ENCODE measurements around the gene PLXNB2.

Gene PLXNB2

DNA sequence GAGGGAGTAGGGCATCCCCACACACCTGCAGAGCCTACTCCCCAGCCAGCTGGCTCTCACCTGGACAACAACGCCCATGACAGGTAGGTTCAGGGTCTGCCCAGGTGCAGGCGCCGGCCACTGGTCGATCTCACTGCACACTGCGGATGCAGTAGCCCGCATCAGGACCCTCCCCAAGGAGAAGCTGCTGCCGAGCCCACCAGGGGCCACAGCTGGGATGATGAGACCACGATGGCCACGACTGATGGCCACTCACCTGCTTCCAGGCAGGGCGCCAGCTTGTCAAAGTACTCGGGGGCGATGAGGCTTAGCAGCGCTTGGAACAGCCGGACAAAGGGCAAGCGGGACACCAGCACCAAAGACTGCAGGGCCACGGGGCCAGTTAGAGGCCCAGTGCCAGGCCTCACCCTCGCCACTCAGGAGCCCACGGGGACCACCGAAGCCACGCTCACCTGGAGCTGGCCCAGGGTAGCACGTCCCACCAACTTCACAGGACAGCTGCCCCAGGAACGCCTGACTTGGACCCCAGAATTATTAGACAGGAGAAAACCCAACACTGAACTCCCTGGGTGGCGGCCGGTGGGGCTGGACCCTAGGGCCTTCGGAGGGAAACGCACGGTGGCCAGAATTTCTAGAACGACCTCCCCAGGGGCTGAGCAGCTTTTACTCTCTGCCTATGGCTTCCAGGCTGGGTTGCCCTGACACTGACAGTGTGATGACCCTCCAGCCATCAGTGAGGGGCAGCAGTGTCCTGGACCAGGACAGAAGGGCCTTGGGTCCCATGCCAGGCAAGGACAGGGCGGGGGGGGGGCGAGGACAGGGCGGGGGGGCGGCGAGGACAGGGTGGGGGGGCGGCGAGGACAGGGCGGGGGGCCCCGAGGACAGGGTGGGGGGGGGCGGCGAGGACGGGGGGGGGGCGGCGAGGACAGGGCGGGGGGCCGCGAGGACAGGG lies 8.9 kb upstream of the PLXNB2 start:
- no peaks in the 10 kb centered on the region for H3K79me2 ChIP-seq (ENCODE audit: control insufficient read depth, insufficient read depth, low read length, unreplicated experiment)
- no peaks in the 10 kb centered on the region for H3K36me3 ChIP-seq (ENCODE audit: insufficient read depth, low read length)
- no peaks in the 10 kb centered on the region for H3K27me3 ChIP-seq (ENCODE audit: insufficient read depth, low read length)
- no peak overlapping the region for H2AFZ ChIP-seq (ENCODE audit: low read length, unreplicated experiment)
- H3K4me3 ChIP-seq (ENCODE audit: low read depth, low read length) = no peak overlapping the region
- no peak overlapping the region for H3K27ac ChIP-seq (ENCODE audit: low read depth, low read length)
- H3K4me1 ChIP-seq (ENCODE audit: control insufficient read depth, insufficient read depth, low read length, unreplicated experiment) = no peaks in the 10 kb centered on the region

GRCh38 chr22:50315289-50316113 lies 8.1 kb upstream of the PLXNB2 start:
- no peaks in the 10 kb centered on the region for H3K79me2 ChIP-seq (ENCODE audit: control insufficient read depth, insufficient read depth, low read length, unreplicated experiment)
- no peaks in the 10 kb centered on the region for H3K4me1 ChIP-seq (ENCODE audit: control insufficient read depth, insufficient read depth, low read length, unreplicated experiment)
- H2AFZ ChIP-seq (ENCODE audit: low read length, unreplicated experiment) = no peak overlapping the region
- no peak overlapping the region for H3K4me3 ChIP-seq (ENCODE audit: low read depth, low read length)
- no peaks in the 10 kb centered on the region for H3K36me3 ChIP-seq (ENCODE audit: insufficient read depth, low read length)
- no peak overlapping the region for H3K27ac ChIP-seq (ENCODE audit: low read depth, low read length)
- no peaks in the 10 kb centered on the region for H3K27me3 ChIP-seq (ENCODE audit: insufficient read depth, low read length)

GRCh38 chr22:50314455-50315288 lies 7.2 kb upstream of the PLXNB2 start:
- Histone ChIP-seq H2AFZ (ENCODE audit: low read length, unreplicated experiment) (no peak overlapping the region), H3K27me3 (ENCODE audit: insufficient read depth, low read length) (no peaks in the 10 kb centered on the region), H3K4me3 (ENCODE audit: low read depth, low read length) (no peak overlapping the region), H3K27ac (ENCODE audit: low read depth, low read length) (no peak overlapping the region), H3K4me1 (ENCODE audit: control insufficient read depth, insufficient read depth, low read length, unreplicated experiment) (no peaks in the 10 kb centered on the region), H3K79me2 (ENCODE audit: control insufficient read depth, insufficient read depth, low read length, unreplicated experiment) (no peaks in the 10 kb centered on the region), H3K36me3 (ENCODE audit: insufficient read depth, low read length) (no peaks in the 10 kb centered on the region)

GRCh38 chr22:50314081-50314454 lies 6.6 kb upstream of the PLXNB2 start:
- no peaks in the 10 kb centered on the region for H3K4me1 ChIP-seq (ENCODE audit: control insufficient read depth, insufficient read depth, low read length, unreplicated experiment)
- no peak overlapping the region for H2AFZ ChIP-seq (ENCODE audit: low read length, unreplicated experiment)
- H3K4me3 ChIP-seq (ENCODE audit: low read depth, low read length) = no peak overlapping the region
- H3K36me3 ChIP-seq (ENCODE audit: insufficient read depth, low read length) = no peaks in the 10 kb centered on the region
- H3K27me3 ChIP-seq (ENCODE audit: insufficient read depth, low read length) = no peaks in the 10 kb centered on the region
- no peaks in the 10 kb centered on the region for H3K79me2 ChIP-seq (ENCODE audit: control insufficient read depth, insufficient read depth, low read length, unreplicated experiment)
- no peak overlapping the region for H3K27ac ChIP-seq (ENCODE audit: low read depth, low read length)

DNA sequence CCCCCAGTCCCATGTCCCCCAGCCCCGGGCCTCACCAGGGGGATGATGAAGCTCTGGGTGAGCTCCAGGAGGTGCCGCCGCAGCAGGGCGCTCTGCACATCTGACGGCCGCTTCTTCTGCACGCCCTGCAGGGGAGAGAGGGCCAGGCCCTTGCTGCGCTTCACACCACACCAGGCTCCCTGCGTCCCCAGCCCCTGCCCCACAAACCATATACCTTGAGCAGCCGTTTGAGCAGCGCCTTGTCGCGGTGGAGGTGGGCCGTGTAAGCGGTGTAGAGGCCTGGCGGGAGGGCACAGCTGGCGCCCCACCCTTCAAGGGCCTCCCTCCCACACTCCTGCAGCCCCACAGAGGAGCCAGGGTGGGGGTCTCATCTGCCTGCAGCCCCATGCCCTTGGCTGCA lies 6.2 kb upstream of the PLXNB2 start:
- Histone ChIP-seq H3K4me3 (ENCODE audit: low read depth, low read length) (no peak overlapping the region), H3K27ac (ENCODE audit: low read depth, low read length) (no peak overlapping the region)

GRCh38 chr22:50313021-50313420 lies 5.6 kb upstream of the PLXNB2 start:
- Histone ChIP-seq H3K79me2 (ENCODE audit: control insufficient read depth, insufficient read depth, low read length, unreplicated experiment) (no peaks in the 10 kb centered on the region), H3K4me1 (ENCODE audit: control insufficient read depth, insufficient read depth, low read length, unreplicated experiment) (peaks cover 10% of the 10 kb centered on the region), H3K4me3 (ENCODE audit: low read depth, low read length) (no peak overlapping the region)

More for the DNA sequence above, 6.2 kb upstream of the PLXNB2 start:
- peaks cover 4% of the 10 kb centered on the region for H3K4me1 ChIP-seq (ENCODE audit: control insufficient read depth, insufficient read depth, low read length, unreplicated experiment)
- no peak overlapping the region for H2AFZ ChIP-seq (ENCODE audit: low read length, unreplicated experiment)
- no peaks in the 10 kb centered on the region for H3K36me3 ChIP-seq (ENCODE audit: insufficient read depth, low read length)
- no peaks in the 10 kb centered on the region for H3K27me3 ChIP-seq (ENCODE audit: insufficient read depth, low read length)
- no peaks in the 10 kb centered on the region for H3K79me2 ChIP-seq (ENCODE audit: control insufficient read depth, insufficient read depth, low read length, unreplicated experiment)

DNA sequence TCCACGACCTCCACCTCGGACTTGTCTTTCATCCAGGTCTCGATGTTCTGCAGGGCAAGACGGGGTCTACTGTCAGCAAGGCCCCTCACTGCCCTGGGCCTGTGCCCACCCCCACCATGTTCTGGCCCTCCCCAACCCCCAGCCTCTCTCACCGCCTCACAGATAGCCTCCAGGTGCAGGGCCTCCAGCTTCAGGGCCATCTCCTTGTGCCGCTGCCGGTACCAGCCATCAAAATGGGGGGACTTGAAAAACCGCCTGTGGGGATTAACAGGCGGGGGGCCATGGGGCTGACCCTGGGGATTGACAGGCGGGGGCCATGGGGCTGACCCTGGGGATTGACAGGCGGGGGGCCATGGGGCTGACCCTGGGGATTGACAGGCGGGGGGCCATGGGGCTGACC lies 4.9 kb upstream of the PLXNB2 start:
- Histone ChIP-seq H3K27ac (ENCODE audit: low read depth, low read length) (no peak overlapping the region), H3K27me3 (ENCODE audit: insufficient read depth, low read length) (no peaks in the 10 kb centered on the region), H3K79me2 (ENCODE audit: control insufficient read depth, insufficient read depth, low read length, unreplicated experiment) (no peaks in the 10 kb centered on the region), H2AFZ (ENCODE audit: low read length, unreplicated experiment) (no peak overlapping the region), H3K4me1 (ENCODE audit: control insufficient read depth, insufficient read depth, low read length, unreplicated experiment) (peaks cover 13% of the 10 kb centered on the region), H3K4me3 (ENCODE audit: low read depth, low read length) (no peak overlapping the region), H3K36me3 (ENCODE audit: insufficient read depth, low read length) (no peaks in the 10 kb centered on the region)

More at GRCh38 chr22:50313021-50313420, 5.6 kb upstream of the PLXNB2 start:
- no peak overlapping the region for H3K27ac ChIP-seq (ENCODE audit: low read depth, low read length)
- H3K36me3 ChIP-seq (ENCODE audit: insufficient read depth, low read length) = no peaks in the 10 kb centered on the region
- no peak overlapping the region for H2AFZ ChIP-seq (ENCODE audit: low read length, unreplicated experiment)
- H3K27me3 ChIP-seq (ENCODE audit: insufficient read depth, low read length) = no peaks in the 10 kb centered on the region

DNA sequence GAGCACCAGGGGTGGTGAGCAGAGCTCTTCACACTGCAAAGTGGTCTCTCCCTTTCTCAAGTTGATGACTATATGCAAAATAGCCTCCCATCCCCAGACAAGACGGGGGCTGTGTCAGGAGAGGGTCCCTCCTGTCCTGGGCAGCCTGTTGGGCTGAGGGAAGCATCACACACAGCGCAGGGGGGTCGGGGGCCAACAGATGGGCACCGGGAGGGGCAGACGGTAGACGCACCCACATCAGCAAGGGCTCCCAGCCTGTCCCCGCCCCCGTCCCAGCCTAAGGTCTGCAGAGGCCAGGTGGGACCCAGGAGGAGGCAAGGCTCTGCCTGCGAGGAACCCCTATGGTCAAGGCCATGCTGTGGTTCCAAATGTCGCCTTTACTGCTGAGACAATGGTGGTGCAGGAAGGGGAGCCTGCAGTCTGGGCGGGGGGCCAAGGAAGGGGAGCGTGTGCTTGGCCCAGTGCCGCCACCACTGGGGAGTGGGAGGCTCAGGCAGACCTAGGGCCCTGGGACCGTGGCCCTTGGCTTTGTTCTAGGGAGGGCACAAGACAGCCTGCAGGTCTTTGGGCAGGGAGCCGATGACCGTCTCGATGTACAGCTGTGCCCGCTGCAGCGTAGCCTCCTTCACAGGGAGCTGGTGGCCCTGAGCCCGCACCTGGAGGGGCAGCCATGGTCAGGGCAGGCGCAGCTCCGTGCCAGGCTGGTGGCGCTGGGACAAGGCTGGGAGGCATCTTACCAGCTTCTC lies 4.3 kb upstream of the PLXNB2 start:
- H2AFZ ChIP-seq (ENCODE audit: low read length, unreplicated experiment) = no peak overlapping the region
- no peaks in the 10 kb centered on the region for H3K27me3 ChIP-seq (ENCODE audit: insufficient read depth, low read length)
- H3K27ac ChIP-seq (ENCODE audit: low read depth, low read length) = no peak overlapping the region
- H3K79me2 ChIP-seq (ENCODE audit: control insufficient read depth, insufficient read depth, low read length, unreplicated experiment) = peaks cover under 1% of the 10 kb centered on the region
- H3K4me1 ChIP-seq (ENCODE audit: control insufficient read depth, insufficient read depth, low read length, unreplicated experiment) = peaks cover 13% of the 10 kb centered on the region
- no peak overlapping the region for H3K4me3 ChIP-seq (ENCODE audit: low read depth, low read length)
- no peaks in the 10 kb centered on the region for H3K36me3 ChIP-seq (ENCODE audit: insufficient read depth, low read length)

GRCh38 chr22:50310949-50311444 lies 3.6 kb upstream of the PLXNB2 start:
- Histone ChIP-seq H3K4me1 (ENCODE audit: control insufficient read depth, insufficient read depth, low read length, unreplicated experiment) (peaks cover 13% of the 10 kb centered on the region), H3K79me2 (ENCODE audit: control insufficient read depth, insufficient read depth, low read length, unreplicated experiment) (peaks cover 7% of the 10 kb centered on the region), H3K4me3 (ENCODE audit: low read depth, low read length) (no peak overlapping the region)

More at GRCh38 chr22:50310949-50311444, 3.6 kb upstream of the PLXNB2 start:
- Histone ChIP-seq H3K36me3 (ENCODE audit: insufficient read depth, low read length) (no peaks in the 10 kb centered on the region), H3K27ac (ENCODE audit: low read depth, low read length) (no peak overlapping the region), H3K27me3 (ENCODE audit: insufficient read depth, low read length) (no peaks in the 10 kb centered on the region), H2AFZ (ENCODE audit: low read length, unreplicated experiment) (no peak overlapping the region)

All from ACC112 (cell line).